ENCODE data around the gene COL6A1. TPM values are rescaled to one million over a fixed set of nuclear protein-coding genes. Genes with fewer than 3 reads are reported as not detected.
"Not testable (repeated sequence)": the region's sequence is repeated elsewhere in the genome, so short reads cannot be mapped to it uniquely, and the experiment has no call there.

COL6A1 gene
- total and polyA plus RNA-seq, 4 donors = 16.9 to 82.0 (median 35.7) TPM

GRCh38 chr21:46046471-46046870 is 64.9 kb downstream of the COL6A1 start:
- 87% methylated on average over 12 of the region's 12 CpGs for WGBS
- no peaks in the 10 kb centered on the region for H3K4me1 ChIP-seq (ENCODE audit: control insufficient read depth in 4 of 4, insufficient read depth in 4 of 4, low read length in 3 of 4)
- no peaks in the 10 kb centered on the region for H3K27me3 ChIP-seq (ENCODE audit: control insufficient read depth in 4 of 4, insufficient read depth in 4 of 4, low read length in 3 of 4)
- H3K36me3 ChIP-seq (ENCODE audit: control insufficient read depth in 4 of 4, insufficient read depth in 3 of 4, low read depth in 1 of 4, low read length in 3 of 4) = no peaks in the 10 kb centered on the region
- no peaks in the 10 kb centered on the region for H3K9me3 ChIP-seq (ENCODE audit: control insufficient read depth in 4 of 4, low read length in 3 of 4)
- DNase-seq (ENCODE audit: low spot score) = no peak
- no peak overlapping the region for H3K9ac ChIP-seq (ENCODE audit: low read depth in 1 of 2, low read length in 2 of 2)
- no peak overlapping the region for H3K27ac ChIP-seq (ENCODE audit: low read depth in 1 of 2, low read length in 2 of 2)
- no peak for TF ChIP-seq GABPA (IDR thresholded peaks at IDR 0.05 in 1 of 2, conservative IDR thresholded peaks at IDR 0.05 in 1 of 2)
- H3K4me3 ChIP-seq (ENCODE audit: low read depth in 1 of 3, low read length in 3 of 3) = no peak overlapping the region

- 95% methylated on average over 12 of the region's 12 CpGs for WGBS
- not testable (repeated sequence) for DNase-seq (ENCODE audit: low spot score); H3K27ac ChIP-seq (ENCODE audit: low read depth in 1 of 2, low read length in 2 of 2); H3K27me3 ChIP-seq (ENCODE audit: control insufficient read depth in 4 of 4, insufficient read depth in 4 of 4, low read length in 3 of 4); H3K9ac ChIP-seq (ENCODE audit: low read depth in 1 of 2, low read length in 2 of 2); H3K4me1 ChIP-seq (ENCODE audit: control insufficient read depth in 4 of 4, insufficient read depth in 4 of 4, low read length in 3 of 4); H3K4me3 ChIP-seq (ENCODE audit: low read depth in 1 of 3, low read length in 3 of 3); H3K36me3 ChIP-seq (ENCODE audit: control insufficient read depth in 4 of 4, insufficient read depth in 3 of 4, low read depth in 1 of 4, low read length in 3 of 4); H3K9me3 ChIP-seq (ENCODE audit: control insufficient read depth in 4 of 4, low read length in 3 of 4)
Observed at GRCh38 chr21:46046906-46047305, 65.3 kb downstream of the COL6A1 start.

- H3K4me1 ChIP-seq (ENCODE audit: control insufficient read depth in 4 of 4, insufficient read depth in 4 of 4, low read length in 3 of 4) = no peaks in the 10 kb centered on the region
- TF ChIP-seq NR2F2 (IDR thresholded peaks at IDR 0.05) (peak; percentile 73), REST (IDR thresholded peaks at IDR 0.05) (peak; percentile 62), RXRA (IDR thresholded peaks at IDR 0.05) (peak in 1 of 2 donors; percentile 21), ZBTB33 (IDR thresholded peaks at IDR 0.05) (no peak), RAD21 (IDR thresholded peaks at IDR 0.05) (peak in 1 of 2 donors; percentile 40), TAF1 (conservative IDR thresholded peaks at IDR 0.05) (no peak)
- H3K27ac ChIP-seq (ENCODE audit: low read depth in 1 of 2, low read length in 2 of 2) = peak overlapping the region; percentile 63 to 69
- H3K27me3 ChIP-seq (ENCODE audit: control insufficient read depth in 4 of 4, insufficient read depth in 4 of 4, low read length in 3 of 4) = no peaks in the 10 kb centered on the region
- no peaks in the 10 kb centered on the region for H3K9me3 ChIP-seq (ENCODE audit: control insufficient read depth in 4 of 4, low read length in 3 of 4)
- 53% methylated on average over 27 of the region's 27 CpGs for WGBS
- H3K36me3 ChIP-seq (ENCODE audit: control insufficient read depth in 4 of 4, insufficient read depth in 3 of 4, low read depth in 1 of 4, low read length in 3 of 4) = no peaks in the 10 kb centered on the region
- H3K9ac ChIP-seq (ENCODE audit: low read depth in 1 of 2, low read length in 2 of 2) = no peak overlapping the region
- DNase-seq (ENCODE audit: low spot score) = no peak
- H3K4me3 ChIP-seq (ENCODE audit: low read depth in 1 of 3, low read length in 3 of 3) = no peak overlapping the region
Observed at GRCh38 chr21:46048926-46049889, 67.6 kb downstream of the COL6A1 start.
